HCT116 (cell line): ENCODE data around the gene VSIG2. TPM values are rescaled to one million over a fixed set of nuclear protein-coding genes. Genes with fewer than 3 reads are reported as not detected.

ENCODE experiments used
- ATAC-seq: fragments of 200-7000 bp; cut with Tn5 transposase; 2 replicates; pipeline ENCODE4 v1.9.1; 2020; ENCODE audit warnings: mild to moderate bottlenecking, moderate library complexity
- BruUV-seq: library from RNA; stranded (reverse); fragments of 400-500 nt; replicated peaks from 2 replicates; lab custom pipeline; 2021; lab: Mats Ljungman, UMichigan
- CTCF ChIA-PET: fragments of 300-600 bp; sonication (Branson Sonifier 250); formaldehyde crosslinking; loops from one replicate; lab custom pipeline; 2021; ENCODE audit warnings: antibody characterized with exemption; lab: Charles Lee
- POLR2A ChIA-PET: fragments of 300-600, 350-600 bp; sonication (Branson Sonifier 250); formaldehyde crosslinking; loops from one replicate; lab custom pipeline; 2021; ENCODE audit warnings: antibody characterized with exemption; lab: Charles Lee
- RAD21 ChIA-PET, 2 experiments: fragments of 300-600 bp; sonication (Branson Sonifier 250); formaldehyde crosslinking; loops; one replicate each; lab custom pipeline; 2023; ENCODE audit warnings: low total read pairs in 2 of 2; ENCODE audit not compliant: uncharacterized antibody in 2 of 2, unreplicated experiment in 2 of 2, low non-redundant PET in 1 of 2; lab: Charles Lee
- DNase-seq: peaks from one replicate; pipeline ENCODE4 v3.0.0-alpha.2; 2010; ENCODE audit warnings: low read depth, low spot score
- H2AFZ ChIP-seq: fragments of 200-600 bp; shearing (Covaris generic), sonication (generic); 2 replicates; pipeline ENCODE4 v1.6.1; 2017; ENCODE audit warnings: low read depth, mixed run types, mixed read lengths, antibody characterized with exemption, low read length; ENCODE audit not compliant: poor library complexity, severe bottlenecking
- H3K27ac ChIP-seq: 2 replicates; pipeline ENCODE4 v1.5.1; 2012; ENCODE audit warnings: low read depth, low read length
- H3K27me3 ChIP-seq: fragments of 200-600 bp; sonication (generic); 2 replicates; pipeline ENCODE4 v1.6.1; 2016; ENCODE audit warnings: mixed run types, low read length, mixed read lengths; ENCODE audit not compliant: insufficient read depth
- H3K36me3 ChIP-seq, 2 experiments: fragments of 200-500 bp in 1 of 2; fragments of 200-600 bp in 1 of 2; sonication (Bioruptor generic) in 1 of 2; sonication (generic) in 1 of 2; 2 replicates each; pipeline versions ENCODE4 v1.5.1 to v1.6.1; 2014 to 2016; ENCODE audit warnings: low read length in 2 of 2, inconsistent platforms in 1 of 2, mixed read lengths in 1 of 2, mixed run types in 1 of 2; ENCODE audit not compliant: insufficient read depth in 2 of 2, control insufficient read depth in 1 of 2
- H3K4me1 ChIP-seq, 2 experiments: fragments of 200-600 bp in 1 of 2; sonication (generic) in 1 of 2; 2 replicates each; pipeline versions ENCODE4 v1.5.1 to v1.6.1; 2012 to 2017; ENCODE audit warnings: low read length in 2 of 2, inconsistent platforms in 1 of 2, mild to moderate bottlenecking in 1 of 2, mixed read lengths in 1 of 2, mixed run types in 1 of 2, moderate library complexity in 1 of 2; ENCODE audit not compliant: insufficient read depth in 2 of 2, control insufficient read depth in 1 of 2
- H3K4me2 ChIP-seq: fragments of 200-600 bp; sonication (generic); 2 replicates; pipeline ENCODE4 v1.6.1; 2017; ENCODE audit warnings: mixed run types, low read length, mixed read lengths
- H3K4me3 ChIP-seq, 2 experiments: fragments of 200-600 bp in 1 of 2; sonication (generic) in 1 of 2; replicated peaks in 1 of 2; 2 replicates each; pipeline ENCODE4 v1.5.1; 2011 to 2016; ENCODE audit warnings: low read length in 2 of 2, control low read depth in 1 of 2, low read depth in 1 of 2, mild to moderate bottlenecking in 1 of 2, mixed read lengths in 1 of 2, mixed run types in 1 of 2
- H3K79me2 ChIP-seq: fragments of 200-600 bp; sonication (generic); 2 replicates; pipeline ENCODE4 v1.6.1; 2017; ENCODE audit warnings: mild to moderate bottlenecking, mixed run types, low read length, moderate library complexity, mixed read lengths; ENCODE audit not compliant: insufficient read depth
- H3K9ac ChIP-seq: fragments of 200-600 bp; sonication (generic); 2 replicates; pipeline ENCODE4 v1.6.1; 2016; ENCODE audit warnings: low read length, mixed read lengths
- H3K9me2 ChIP-seq: fragments of 200-600 bp; sonication (generic), shearing (Covaris generic); 2 replicates; pipeline ENCODE4 v1.6.1; 2017; ENCODE audit warnings: mixed run types, mild to moderate bottlenecking, moderate library complexity; ENCODE audit not compliant: insufficient read depth
- H3K9me3 ChIP-seq, 2 experiments: fragments of 200-500 bp in 1 of 2; fragments of 200-600 bp in 1 of 2; sonication (Bioruptor generic) in 1 of 2; sonication (generic) in 1 of 2; 2 replicates each; pipeline ENCODE4 v1.6.1; 2014 to 2017; ENCODE audit warnings: low read length in 2 of 2, mixed read lengths in 2 of 2, inconsistent platforms in 1 of 2, low read depth in 1 of 2, mild to moderate bottlenecking in 1 of 2, mixed run types in 1 of 2, moderate library complexity in 1 of 2; ENCODE audit not compliant: control insufficient read depth in 1 of 2, insufficient read depth in 1 of 2
- H4K20me1 ChIP-seq: fragments of 200-600 bp; sonication (generic), shearing (Covaris generic); 2 replicates; pipeline ENCODE4 v1.6.1; 2017; ENCODE audit warnings: mixed run types, mild to moderate bottlenecking, moderate library complexity; ENCODE audit not compliant: insufficient read depth
- ZFX ChIP-seq: fragments of 450-650 bp; IDR thresholded peaks from 2 replicates; pipeline ENCODE4 v1.6.1; 2017
- intact Hi-C: fragments of 100-400 bp; cut with micrococcal nuclease; formaldehyde crosslinking; loops from 2 replicates; pipeline ENCODE4 v1.10.0; 2022
- total RNA-seq: library from RNA; stranded (reverse); gene quantifications from one replicate; pipeline ENCODE4 v1.2.1, GENCODE V29; 2021; ENCODE audit not compliant: unreplicated experiment
- TF ChIP-seq, protein P1 (sequence below): IDR thresholded peaks from 2 replicates; pipeline ENCODE4 v1.6.1; 2012; ENCODE audit warnings: low read depth
- TF ChIP-seq, protein P2 (sequence below), 3 experiments: fragments of 200-600 bp in 1 of 3; sonication (generic) in 1 of 3; IDR thresholded peaks in 2 of 3; conservative IDR thresholded peaks in 1 of 3; 2 replicates each; pipeline ENCODE4 v1.5.1; 2012 to 2017; ENCODE audit warnings: low read depth in 2 of 3, low read length in 2 of 3, antibody characterized with exemption in 1 of 3, borderline replicate concordance in 1 of 3, control low read depth in 1 of 3, mild to moderate bottlenecking in 1 of 3, mixed read lengths in 1 of 3, mixed run types in 1 of 3, moderate library complexity in 1 of 3; ENCODE audit not compliant: insufficient read depth in 1 of 3

Gene VSIG2
- total RNA-seq, 1 experiment from 2014 or later: not detected

DNA sequence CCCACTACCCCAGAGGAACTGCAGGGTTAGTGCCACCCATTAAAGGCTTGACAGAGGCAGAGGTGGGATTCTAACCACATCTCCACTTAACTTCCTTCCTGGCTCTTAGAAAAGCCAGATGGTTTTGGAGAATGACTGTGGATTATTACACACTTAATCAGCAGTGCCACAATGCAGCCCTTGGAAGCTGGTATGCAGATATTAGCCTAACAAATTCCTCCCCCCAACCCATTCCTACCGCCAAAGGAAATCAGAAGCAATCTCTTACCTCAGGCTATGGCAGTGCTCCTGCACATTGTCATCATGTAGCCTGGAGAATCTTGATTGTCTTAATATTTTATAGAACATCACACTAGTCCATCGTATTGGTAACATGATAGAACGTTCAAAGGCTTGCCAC lies 35.5 kb downstream of the VSIG2 start:
- CTCF ChIA-PET: interaction anchor here (0.9 kb wide), 1 partner anchor 30 kb away, joined by 3 read pairs; no protein-coding TSS in a partner anchor
- no TSS peak for BruUV-seq
- TF ChIP-seq ZFX: no peak
- TF ChIP-seq, protein P1, sequence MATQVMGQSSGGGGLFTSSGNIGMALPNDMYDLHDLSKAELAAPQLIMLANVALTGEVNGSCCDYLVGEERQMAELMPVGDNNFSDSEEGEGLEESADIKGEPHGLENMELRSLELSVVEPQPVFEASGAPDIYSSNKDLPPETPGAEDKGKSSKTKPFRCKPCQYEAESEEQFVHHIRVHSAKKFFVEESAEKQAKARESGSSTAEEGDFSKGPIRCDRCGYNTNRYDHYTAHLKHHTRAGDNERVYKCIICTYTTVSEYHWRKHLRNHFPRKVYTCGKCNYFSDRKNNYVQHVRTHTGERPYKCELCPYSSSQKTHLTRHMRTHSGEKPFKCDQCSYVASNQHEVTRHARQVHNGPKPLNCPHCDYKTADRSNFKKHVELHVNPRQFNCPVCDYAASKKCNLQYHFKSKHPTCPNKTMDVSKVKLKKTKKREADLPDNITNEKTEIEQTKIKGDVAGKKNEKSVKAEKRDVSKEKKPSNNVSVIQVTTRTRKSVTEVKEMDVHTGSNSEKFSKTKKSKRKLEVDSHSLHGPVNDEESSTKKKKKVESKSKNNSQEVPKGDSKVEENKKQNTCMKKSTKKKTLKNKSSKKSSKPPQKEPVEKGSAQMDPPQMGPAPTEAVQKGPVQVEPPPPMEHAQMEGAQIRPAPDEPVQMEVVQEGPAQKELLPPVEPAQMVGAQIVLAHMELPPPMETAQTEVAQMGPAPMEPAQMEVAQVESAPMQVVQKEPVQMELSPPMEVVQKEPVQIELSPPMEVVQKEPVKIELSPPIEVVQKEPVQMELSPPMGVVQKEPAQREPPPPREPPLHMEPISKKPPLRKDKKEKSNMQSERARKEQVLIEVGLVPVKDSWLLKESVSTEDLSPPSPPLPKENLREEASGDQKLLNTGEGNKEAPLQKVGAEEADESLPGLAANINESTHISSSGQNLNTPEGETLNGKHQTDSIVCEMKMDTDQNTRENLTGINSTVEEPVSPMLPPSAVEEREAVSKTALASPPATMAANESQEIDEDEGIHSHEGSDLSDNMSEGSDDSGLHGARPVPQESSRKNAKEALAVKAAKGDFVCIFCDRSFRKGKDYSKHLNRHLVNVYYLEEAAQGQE: no peak
- TF ChIP-seq, protein P2, sequence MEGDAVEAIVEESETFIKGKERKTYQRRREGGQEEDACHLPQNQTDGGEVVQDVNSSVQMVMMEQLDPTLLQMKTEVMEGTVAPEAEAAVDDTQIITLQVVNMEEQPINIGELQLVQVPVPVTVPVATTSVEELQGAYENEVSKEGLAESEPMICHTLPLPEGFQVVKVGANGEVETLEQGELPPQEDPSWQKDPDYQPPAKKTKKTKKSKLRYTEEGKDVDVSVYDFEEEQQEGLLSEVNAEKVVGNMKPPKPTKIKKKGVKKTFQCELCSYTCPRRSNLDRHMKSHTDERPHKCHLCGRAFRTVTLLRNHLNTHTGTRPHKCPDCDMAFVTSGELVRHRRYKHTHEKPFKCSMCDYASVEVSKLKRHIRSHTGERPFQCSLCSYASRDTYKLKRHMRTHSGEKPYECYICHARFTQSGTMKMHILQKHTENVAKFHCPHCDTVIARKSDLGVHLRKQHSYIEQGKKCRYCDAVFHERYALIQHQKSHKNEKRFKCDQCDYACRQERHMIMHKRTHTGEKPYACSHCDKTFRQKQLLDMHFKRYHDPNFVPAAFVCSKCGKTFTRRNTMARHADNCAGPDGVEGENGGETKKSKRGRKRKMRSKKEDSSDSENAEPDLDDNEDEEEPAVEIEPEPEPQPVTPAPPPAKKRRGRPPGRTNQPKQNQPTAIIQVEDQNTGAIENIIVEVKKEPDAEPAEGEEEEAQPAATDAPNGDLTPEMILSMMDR (IDR thresholded peaks at IDR 0.05 in 2 of 3, conservative IDR thresholded peaks at IDR 0.05 in 1 of 3; ENCODE audit: borderline replicate concordance in 1 of 3, insufficient read depth in 1 of 3, low read depth in 2 of 3, low read length in 2 of 3): no peak
- TF ChIP-seq, all 23 proteins: peak for 0
- Histone ChIP-seq H3K4me3 (no peak overlapping the region), H3K27me3 (peaks cover 60% of the 10 kb centered on the region), H4K20me1 (no peaks in the 10 kb centered on the region), H3K9ac (no peak overlapping the region), H3K9me3 (no peaks in the 10 kb centered on the region), H3K27ac (no peak overlapping the region), H3K79me2 (no peaks in the 10 kb centered on the region), H3K4me2 (no peak overlapping the region), H3K9me2 (no peaks in the 10 kb centered on the region), H3K4me1 (peaks cover 7 to 11% of the 10 kb centered on the region in 2 experiments; a peak in 3 of 4 replicates), H2AFZ (no peak overlapping the region), H3K36me3 (no peaks in the 10 kb centered on the region)
- no peak for DNase-seq
- ChIA-PET POLR2A (interaction anchor here (0.5 kb wide), 1 partner anchor 49 kb away, joined by 4 read pairs; no protein-coding TSS in a partner anchor), RAD21 (no interaction called here)
- no peak for ATAC-seq
- intact Hi-C loops: no loop called here
